Keratinocyte (primary cell): ENCODE results near the gene FN3K. TPM values are rescaled to one million over a fixed set of nuclear protein-coding genes. Genes with fewer than 3 reads are reported as not detected.

ENCODE experiments used
- DNase-seq: peaks from one replicate; pipeline ENCODE4 v3.0.0-alpha.2; 2011; ENCODE audit warnings: low read depth, missing footprints, low spot score
- FAIRE-seq: peaks from 2 replicates; lab custom pipeline; 2011; peaks lifted over from hg19 to GRCh38; lab: Jason Lieb, UNC
- H2AFZ ChIP-seq: 2 replicates; pipeline ENCODE4 v1.6.0; 2012; ENCODE audit warnings: low read length, control low read depth, inconsistent platforms; ENCODE audit not compliant: control insufficient read depth
- H3K27ac ChIP-seq: 2 replicates; pipeline ENCODE4 v1.5.1; 2011; ENCODE audit warnings: low read length; ENCODE audit not compliant: control insufficient read depth, insufficient read depth
- H3K27me3 ChIP-seq: 3 replicates; pipeline ENCODE4 v1.6.0; 2011; ENCODE audit warnings: low read length; ENCODE audit not compliant: control insufficient read depth, insufficient read depth; ENCODE audit errors: extremely low read depth
- H3K36me3 ChIP-seq, 2 experiments: 2 replicates in 1 of 2; 3 replicates in 1 of 2; pipeline ENCODE4 v1.5.1; 2011; ENCODE audit warnings: low read length in 2 of 2, mild to moderate bottlenecking in 1 of 2; ENCODE audit not compliant: control insufficient read depth in 2 of 2, insufficient read depth in 2 of 2; ENCODE audit errors: extremely low read depth in 1 of 2
- H3K4me1 ChIP-seq: 3 replicates; pipeline ENCODE4 v1.5.1; 2011; ENCODE audit warnings: low read length; ENCODE audit not compliant: control insufficient read depth, insufficient read depth; ENCODE audit errors: extremely low read depth
- H3K4me2 ChIP-seq: 3 replicates; pipeline ENCODE4 v1.6.0; 2011; ENCODE audit warnings: low read depth, low read length; ENCODE audit not compliant: control insufficient read depth, insufficient read depth; ENCODE audit errors: extremely low read depth
- H3K4me3 ChIP-seq, 3 experiments: fragments of 200-600 bp in 1 of 3; sonication (generic) in 1 of 3; 2 replicates in 2 of 3; 3 replicates in 1 of 3; pipeline ENCODE4 v1.5.1; 2011 to 2016; ENCODE audit warnings: low read length in 3 of 3, mild to moderate bottlenecking in 3 of 3, control low read depth in 2 of 3, inconsistent platforms in 1 of 3, low read depth in 1 of 3, mixed read lengths in 1 of 3, mixed run types in 1 of 3, moderate library complexity in 1 of 3; ENCODE audit not compliant: control insufficient read depth in 2 of 3, insufficient read depth in 2 of 3; ENCODE audit errors: extremely low read depth in 1 of 3
- H3K79me2 ChIP-seq: 2 replicates; pipeline ENCODE4 v1.6.0; 2012; ENCODE audit warnings: low read length; ENCODE audit not compliant: control insufficient read depth, insufficient read depth
- H3K9ac ChIP-seq: 3 replicates; pipeline ENCODE4 v1.6.0; 2011; ENCODE audit warnings: low read length; ENCODE audit not compliant: control insufficient read depth, insufficient read depth; ENCODE audit errors: extremely low read depth
- H3K9me1 ChIP-seq: 3 replicates; pipeline ENCODE4 v1.6.0; 2011; ENCODE audit warnings: low read length; ENCODE audit not compliant: control insufficient read depth, insufficient read depth; ENCODE audit errors: extremely low read depth
- H3K9me3 ChIP-seq: 2 replicates; pipeline ENCODE4 v1.5.1; 2012; ENCODE audit warnings: low read depth, low read length; ENCODE audit not compliant: control insufficient read depth
- H4K20me1 ChIP-seq: 3 replicates; pipeline ENCODE4 v1.6.0; 2011; ENCODE audit warnings: low read length; ENCODE audit not compliant: control insufficient read depth, insufficient read depth; ENCODE audit errors: extremely low read depth
- CTCF ChIP-seq, 3 experiments: IDR thresholded peaks in 1 of 3; conservative IDR thresholded peaks in 1 of 3; optimal IDR thresholded peaks in 1 of 3; 2 replicates in 2 of 3; 3 replicates in 1 of 3; pipeline versions ENCODE3 to v1.5.1; 2011; ENCODE audit warnings: low read length in 3 of 3, mild to moderate bottlenecking in 3 of 3, moderate library complexity in 2 of 3, control low read depth in 1 of 3, inconsistent platforms in 1 of 3; ENCODE audit not compliant: insufficient read depth in 2 of 3; ENCODE audit errors: extremely low read depth in 1 of 3
- EZH2 ChIP-seq: IDR thresholded peaks from one replicate; pipeline ENCODE4 v1.6.1; 2012; ENCODE audit warnings: inconsistent platforms, mild to moderate bottlenecking, low read length, moderate library complexity
- dilution Hi-C: fragments of 300-500 bp; cut with MboI; formaldehyde crosslinking; loops from one replicate; pipeline ENCODE4 v1.7.0; 2020; ENCODE audit warnings: low sequenced_read_pairs; ENCODE audit not compliant: extremely low pct_ligation_motif_present
- polyA plus RNA-seq, 5 experiments: library from polyadenylated mRNA; depleted of rRNA in 3 of 5; stranded (reverse) in 3 of 5; stranded (forward) in 1 of 5; unstranded in 1 of 5; fragments of >200 nt; gene quantifications; 1 replicate in 1 of 5; 2 replicates in 3 of 5; 3 replicates in 1 of 5; pipeline versions ENCODE4 v1.2.1 to v1.2.3, GENCODE V29; 2011 to 2012; ENCODE audit warnings: missing spikeins in 2 of 5, low read depth in 1 of 5, low replicate concordance in 1 of 5

Gene FN3K
- polyA plus RNA-seq, 1 donor (not counting 4 experiments of a cell fraction or from before 2014, with no cell fraction given): 0.10 TPM

DNA sequence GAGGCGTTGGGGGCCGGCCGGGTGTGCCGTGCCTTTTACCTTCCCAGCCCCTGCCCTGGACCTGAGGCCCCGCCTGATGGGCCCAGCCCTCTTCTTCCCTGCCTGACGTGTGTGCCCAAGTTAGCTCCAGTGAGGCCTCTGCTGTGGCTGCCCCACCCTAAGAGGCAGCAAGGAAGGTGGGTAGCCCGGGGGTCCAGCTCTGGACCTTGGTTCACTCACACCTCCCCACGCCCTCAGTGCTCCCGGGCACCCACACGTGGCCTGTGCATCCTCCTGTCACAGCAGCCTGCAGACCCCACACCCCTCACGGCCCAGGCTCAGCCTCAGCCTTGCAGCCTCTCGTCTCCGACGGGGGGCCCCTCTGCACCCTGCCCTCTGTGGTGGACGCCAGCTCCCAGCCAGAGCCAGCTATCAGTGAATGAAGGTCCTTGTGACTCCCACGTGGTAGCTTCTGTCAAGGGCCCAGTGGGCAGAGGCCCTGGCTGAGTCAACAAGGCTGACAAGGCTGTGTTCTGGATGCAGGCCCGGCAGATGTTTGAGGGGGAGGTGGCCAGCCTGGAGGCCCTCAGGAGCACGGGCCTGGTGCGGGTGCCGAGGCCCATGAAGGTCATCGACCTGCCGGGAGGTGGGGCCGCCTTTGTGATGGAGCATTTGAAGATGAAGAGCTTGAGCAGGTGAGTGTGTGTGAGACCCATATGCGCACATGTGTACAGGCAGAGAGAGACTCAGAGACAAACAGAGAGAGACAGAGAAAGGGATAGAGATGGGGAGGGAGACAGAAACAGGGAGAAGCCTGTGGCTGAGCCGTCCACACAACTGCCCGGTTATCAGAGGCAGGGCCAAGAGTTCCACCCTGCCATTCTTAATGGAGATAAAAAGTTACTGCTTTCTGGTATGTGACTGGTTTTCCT lies 2.8 kb downstream of the FN3K start:
- Histone ChIP-seq H3K9me1 (no peaks in the 10 kb centered on the region), H3K27me3 (no peaks in the 10 kb centered on the region), H3K9ac (no peak overlapping the region), H3K4me2 (no peak overlapping the region), H3K9me3 (peaks cover 6% of the 10 kb centered on the region), H3K27ac (no peak overlapping the region), H2AFZ (no peak overlapping the region), H3K4me1 (peaks cover 2% of the 10 kb centered on the region), H3K79me2 (no peaks in the 10 kb centered on the region), H3K36me3 (peaks cover 0 to 2% of the 10 kb centered on the region in 2 experiments), H4K20me1 (no peaks in the 10 kb centered on the region), H3K4me3 (no peak overlapping the region)
- DNase-seq (no peak), FAIRE-seq (no peak)
- dilution Hi-C loops: no loop called here
- TF ChIP-seq EZH2 (no peak), CTCF (optimal IDR thresholded peaks at IDR 0.05 in 1 of 3, IDR thresholded peaks at IDR 0.05 in 1 of 3, conservative IDR thresholded peaks at IDR 0.05 in 1 of 3; ENCODE audit: extremely low read depth in 1 of 3, insufficient read depth in 2 of 3, low read length in 3 of 3) (no peak)

GRCh38 chr17:82740906-82741759 lies 5.7 kb downstream of the FN3K start:
- no peaks in the 10 kb centered on the region for H3K9me1 ChIP-seq
- DNase-seq (no peak), FAIRE-seq (no peak)
- H2AFZ ChIP-seq: no peak overlapping the region
- H3K27me3 ChIP-seq: no peaks in the 10 kb centered on the region
- peaks cover 3% of the 10 kb centered on the region for H3K9me3 ChIP-seq
- no peak overlapping the region for H3K4me3 ChIP-seq
- H3K4me2 ChIP-seq: no peak overlapping the region
- TF ChIP-seq CTCF (optimal IDR thresholded peaks at IDR 0.05 in 1 of 3, IDR thresholded peaks at IDR 0.05 in 1 of 3, conservative IDR thresholded peaks at IDR 0.05 in 1 of 3; ENCODE audit: extremely low read depth in 1 of 3, insufficient read depth in 2 of 3, low read length in 3 of 3) (no peak), EZH2 (no peak)
- no peaks in the 10 kb centered on the region for H3K79me2 ChIP-seq
- H4K20me1 ChIP-seq: no peaks in the 10 kb centered on the region
- H3K9ac ChIP-seq: no peak overlapping the region
- dilution Hi-C loops: no loop called here
- no peaks in the 10 kb centered on the region for H3K4me1 ChIP-seq
- no peak overlapping the region for H3K27ac ChIP-seq
- peaks cover 0 to 2% of the 10 kb centered on the region in 2 experiments for H3K36me3 ChIP-seq
